ENCODE results near the gene PTPRN2.
"Not testable (repeated sequence)": the region's sequence is repeated elsewhere in the genome, so short reads cannot be mapped to it uniquely, and the experiment has no call there.

Gene PTPRN2

DNA sequence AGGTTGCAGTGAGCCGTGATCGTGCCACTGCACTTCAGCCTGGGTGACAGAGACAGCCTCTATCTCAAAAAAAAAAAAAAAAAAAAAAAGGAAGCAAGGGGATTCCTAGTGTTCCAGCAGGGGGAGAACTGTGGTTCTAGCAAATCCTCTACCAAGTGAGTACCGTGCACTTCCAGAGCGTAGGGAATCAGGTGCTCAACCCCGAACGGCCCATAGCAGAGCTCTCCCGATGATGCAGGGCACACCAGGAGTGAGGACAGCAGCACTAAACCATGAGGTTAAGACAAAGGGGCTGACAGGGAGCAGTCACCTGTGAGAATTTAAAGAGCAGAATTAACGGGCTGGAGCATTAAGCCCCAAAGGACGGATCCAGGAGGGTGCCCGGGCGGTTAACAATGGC lies 173.6 kb downstream of the PTPRN2 start:
- peak; percentile 96 for DNase-seq

DNA sequence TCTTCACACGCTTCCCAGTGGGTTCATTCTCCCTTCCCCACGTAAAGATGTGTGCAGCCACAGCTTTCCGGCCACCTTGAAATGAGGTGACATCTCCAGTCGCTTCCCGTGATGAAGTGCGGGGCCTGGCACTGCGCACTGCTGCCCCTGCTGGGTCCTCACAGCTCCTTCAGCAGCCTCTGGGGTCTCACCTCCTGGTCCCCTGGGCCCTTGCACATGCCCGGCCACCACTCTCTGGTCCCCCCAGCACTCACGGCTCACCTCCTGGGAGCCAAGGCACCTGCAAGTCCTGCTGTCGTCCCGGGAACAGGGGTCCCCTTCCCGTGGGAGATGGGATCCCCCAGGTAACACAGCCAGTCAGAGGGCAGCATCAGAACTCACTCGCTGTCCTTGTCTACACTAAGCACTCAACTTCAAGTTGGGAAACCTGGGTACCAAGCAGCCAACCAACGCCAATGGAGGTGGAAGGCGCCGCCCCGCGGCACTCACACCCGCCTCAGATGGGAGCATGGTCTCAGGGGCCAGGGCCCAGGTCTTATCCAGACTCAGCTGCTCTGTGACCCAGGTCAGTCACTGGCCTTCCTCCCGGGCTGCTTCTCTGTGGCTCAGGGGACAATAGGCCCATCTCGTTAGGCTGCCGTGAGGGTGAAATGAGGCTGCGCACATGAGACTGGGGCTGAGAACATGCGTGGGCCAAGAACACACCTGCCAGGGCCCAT lies 176.2 kb downstream of the PTPRN2 start:
- DNase-seq, result no peak

DNA sequence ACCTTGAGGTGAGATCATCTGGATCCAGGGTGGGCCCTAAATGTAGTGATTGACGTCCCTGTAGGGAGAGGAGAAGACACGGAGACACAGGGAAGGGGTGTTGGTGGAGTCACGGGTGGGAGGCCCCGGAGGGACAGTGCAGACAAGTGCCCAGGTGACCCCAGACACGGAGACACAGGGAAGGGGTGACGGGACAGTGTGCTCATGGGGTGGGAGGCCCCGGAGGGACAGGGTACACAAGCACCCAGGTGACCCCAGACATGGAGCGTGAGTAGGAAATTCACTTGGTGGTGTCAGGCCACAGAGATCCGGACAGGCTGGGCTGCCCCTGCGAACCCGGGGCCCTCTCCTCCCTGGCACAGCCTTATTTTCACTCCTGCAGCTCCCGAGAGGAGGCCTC lies 176.9 kb downstream of the PTPRN2 start:
- no peak for DNase-seq

DNA sequence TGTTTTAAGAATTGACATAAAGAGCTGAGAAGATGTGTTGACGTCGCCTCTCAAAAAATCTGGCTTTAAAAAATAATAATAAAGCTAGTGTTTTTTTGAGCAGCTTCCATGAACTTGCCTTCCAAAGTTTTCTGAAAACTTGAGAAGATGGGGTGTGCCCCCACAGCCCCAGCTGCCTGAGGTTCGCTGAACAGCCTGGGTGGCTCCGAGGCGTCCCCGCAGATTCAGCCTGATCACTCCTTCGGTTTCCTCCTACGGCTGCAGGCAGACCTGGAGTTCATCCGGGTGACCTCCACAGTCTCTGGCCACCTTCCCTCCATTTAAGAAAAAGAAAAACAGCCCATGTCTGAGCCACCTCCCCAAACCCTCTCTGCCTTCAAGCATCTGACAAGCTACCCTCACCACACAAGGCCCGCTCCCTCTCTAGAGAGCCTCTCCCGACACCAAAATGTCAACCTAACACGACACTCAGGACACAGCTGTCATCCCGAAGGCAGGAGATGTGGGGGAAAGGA lies 177.8 kb downstream of the PTPRN2 start:
- no peak for DNase-seq

DNA sequence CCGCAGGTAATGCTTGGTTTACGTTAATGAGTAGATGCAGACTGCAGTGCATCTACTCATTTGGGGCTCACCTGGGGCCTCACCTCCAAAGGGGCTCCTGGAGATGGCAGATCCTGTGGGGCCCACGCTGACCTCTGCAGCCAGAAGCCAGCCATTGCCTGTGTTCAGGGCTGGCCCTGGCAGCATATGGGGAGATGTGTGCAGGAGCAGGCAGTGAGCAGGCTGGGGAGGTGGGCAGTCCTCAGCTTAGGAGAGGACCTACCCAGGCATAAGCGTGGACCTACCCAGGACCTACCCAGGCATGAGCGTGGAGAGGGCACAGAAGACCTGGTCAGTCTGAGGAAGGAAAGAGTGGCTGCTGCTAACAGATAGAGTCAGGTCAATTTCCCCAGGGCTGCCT lies 178.5 kb downstream of the PTPRN2 start:
- DNase-seq, result no peak

DNA sequence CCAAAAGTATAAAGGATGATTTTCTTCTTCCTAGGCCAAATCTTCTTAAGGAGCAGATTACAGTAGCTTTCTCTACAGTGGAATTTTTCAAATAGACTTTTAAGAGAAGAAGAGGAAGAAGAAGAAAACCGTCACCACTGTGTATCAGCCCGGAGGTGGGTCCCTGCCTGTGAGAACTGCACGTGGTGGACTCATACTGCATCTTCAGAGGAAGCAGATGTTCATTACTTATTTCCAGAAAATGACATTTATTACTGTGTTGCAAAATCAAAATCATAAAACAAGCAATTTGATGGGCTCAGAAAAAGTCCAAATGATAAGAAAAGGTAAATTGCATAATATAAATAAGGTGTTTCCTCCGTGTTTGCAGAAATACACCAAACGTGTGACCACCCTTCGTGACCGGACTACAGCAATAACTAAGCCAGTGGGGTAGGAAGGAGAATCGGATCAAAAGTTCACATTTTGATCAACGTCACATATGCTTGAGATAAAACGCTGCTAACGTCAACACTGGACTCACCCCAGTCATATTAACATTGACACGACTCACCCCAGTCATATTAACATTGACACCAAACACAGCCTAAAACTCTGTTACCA lies 179.2 kb downstream of the PTPRN2 start:
- no peak for DNase-seq

DNA sequence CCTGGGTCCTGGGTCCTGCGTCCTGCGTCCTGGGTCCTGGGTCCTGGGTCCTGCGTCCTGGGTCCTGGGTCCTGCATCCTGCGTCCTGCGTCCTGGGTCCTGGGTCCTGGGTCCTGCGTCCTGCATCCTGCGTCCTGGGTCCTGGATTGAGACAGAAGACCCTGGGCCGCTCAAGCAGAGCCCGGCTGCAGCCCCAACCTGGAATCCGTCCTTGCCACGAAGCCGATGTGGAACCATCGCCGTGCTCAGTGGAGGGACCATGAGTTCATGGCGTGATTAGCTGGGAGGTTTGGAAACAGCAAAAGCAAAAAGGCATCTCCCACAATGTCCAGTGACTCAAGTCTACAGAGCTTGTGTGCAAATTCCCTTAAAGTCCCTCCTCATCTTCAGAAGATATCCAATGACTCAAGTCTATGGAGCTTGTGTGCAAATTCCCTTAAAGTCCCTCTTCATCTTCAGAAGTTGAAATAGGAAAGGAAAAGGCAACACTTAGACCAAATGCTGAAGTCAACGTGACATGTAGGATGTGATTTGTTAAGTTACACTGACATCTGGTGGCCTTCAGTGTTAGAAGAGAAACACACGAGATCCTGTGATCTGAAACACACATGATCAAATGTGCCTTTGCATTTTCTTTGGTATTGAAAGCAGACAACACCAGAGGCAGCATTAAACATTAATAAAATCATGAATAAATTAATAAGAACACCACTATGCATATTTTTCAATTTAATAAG lies 179.9 kb downstream of the PTPRN2 start:
- DNase-seq, result peak; percentile 74

DNA sequence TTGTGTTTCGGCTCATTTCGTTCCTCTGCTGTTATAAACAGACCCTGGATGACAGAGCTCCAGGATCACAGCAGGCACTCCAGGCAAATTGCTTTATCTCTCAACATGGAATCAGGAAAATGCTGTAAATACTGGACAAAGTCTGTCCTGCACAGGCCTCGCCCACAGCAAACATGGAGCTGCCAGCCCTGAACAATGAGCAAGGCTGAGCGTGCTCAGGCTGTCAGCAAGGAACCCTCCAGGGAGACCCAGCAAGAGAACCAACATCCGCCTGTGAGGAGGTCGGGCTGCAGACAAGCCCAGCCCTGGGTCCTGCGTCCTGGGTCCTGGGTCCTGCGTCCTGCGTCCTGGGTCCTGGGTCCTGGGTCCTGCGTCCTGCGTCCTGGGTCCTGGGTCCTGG lies 180.8 kb downstream of the PTPRN2 start:
- no peak for DNase-seq

DNA sequence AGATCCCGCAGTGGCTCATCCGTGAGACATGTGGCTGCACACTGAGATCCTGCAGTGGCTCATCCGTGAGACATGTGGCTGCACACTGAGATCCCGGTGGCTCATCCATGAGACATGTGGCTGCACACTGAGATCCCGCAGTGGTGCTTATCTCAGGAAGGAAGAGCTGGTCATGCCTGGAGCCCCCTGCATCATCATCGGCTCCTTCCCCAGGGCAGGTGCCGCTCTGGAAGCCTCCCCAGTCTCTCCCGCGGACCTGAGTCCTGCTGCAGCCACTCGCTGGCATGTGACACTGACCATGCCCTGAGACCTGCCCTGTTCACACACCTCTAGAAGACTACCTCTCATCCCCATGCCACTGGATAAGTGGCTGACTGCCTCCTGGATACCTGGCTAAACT lies 181.3 kb downstream of the PTPRN2 start:
- DNase-seq, result no peak

DNA sequence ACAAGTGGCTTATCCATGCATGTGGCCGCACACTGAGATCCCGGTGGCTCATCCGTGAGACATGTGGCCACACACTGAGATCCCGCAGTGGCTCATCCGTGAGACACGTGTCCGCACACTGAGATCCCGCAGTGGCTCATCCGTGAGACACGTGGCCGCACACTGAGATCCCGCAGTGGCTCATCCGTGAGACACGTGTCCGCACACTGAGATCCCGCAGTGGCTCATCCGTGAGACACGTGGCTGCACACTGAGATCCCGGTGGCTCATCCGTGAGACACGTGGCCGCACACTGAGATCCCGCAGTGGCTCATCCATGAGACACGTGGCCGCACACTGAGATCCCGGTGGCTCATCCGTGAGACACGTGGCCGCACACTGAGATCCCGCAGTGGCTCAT lies 181.9 kb downstream of the PTPRN2 start:
- not testable (repeated sequence) for DNase-seq

DNA sequence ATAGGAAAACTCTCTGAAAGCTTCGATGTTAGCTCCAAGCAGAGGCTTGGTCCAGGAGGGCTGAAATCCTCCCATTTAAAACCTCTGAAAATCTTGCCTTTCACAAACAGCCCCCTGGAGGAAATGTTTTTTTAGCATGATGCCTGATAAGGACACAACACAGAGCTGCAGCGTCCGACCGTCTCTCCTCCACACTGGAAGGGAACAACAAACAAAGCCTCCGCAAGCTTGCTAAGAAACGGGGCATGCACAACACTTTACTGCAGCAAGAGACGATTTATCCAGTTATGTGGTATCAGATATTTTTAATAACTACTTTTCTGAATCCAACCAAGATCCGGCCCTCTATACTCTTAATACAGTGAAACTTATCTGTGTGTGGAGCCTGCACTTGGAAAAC lies 182.3 kb downstream of the PTPRN2 start:
- no peak for DNase-seq

DNA sequence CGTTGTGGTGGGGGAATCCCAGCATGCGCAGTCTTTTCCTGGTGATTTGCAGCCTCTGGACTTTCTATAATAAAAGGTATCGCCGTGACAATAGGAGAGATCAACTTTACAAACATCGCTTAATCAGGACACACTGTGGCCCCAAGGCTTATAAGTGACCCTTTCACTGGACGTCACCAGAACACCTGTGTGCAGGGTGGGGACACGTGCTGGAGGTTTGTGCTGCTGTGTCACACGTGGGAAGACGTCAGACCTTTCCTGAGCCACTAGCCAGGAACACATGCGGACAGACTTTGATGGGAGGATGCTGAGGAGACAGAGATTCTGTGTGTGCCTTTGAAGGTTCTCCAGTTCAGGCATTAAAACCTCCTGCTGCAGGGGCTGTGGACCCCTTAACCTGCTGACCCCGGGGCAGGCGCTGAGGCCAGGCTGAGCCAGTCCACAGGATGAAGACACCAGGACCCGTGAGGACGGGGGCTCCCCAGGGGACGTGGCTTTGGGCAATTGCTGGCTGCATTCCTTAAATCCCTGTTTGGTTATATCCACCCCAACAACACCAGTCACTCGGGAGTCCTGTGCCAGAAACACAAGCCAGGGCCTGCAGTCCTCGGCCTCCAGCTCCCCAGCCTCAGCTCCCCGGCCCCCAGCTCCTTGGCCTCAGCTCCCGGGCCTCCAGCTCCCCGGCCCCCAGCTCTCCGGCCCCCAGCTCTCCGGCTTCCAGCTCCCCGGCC lies 183.4 kb downstream of the PTPRN2 start:
- DNase-seq, result no peak

DNA sequence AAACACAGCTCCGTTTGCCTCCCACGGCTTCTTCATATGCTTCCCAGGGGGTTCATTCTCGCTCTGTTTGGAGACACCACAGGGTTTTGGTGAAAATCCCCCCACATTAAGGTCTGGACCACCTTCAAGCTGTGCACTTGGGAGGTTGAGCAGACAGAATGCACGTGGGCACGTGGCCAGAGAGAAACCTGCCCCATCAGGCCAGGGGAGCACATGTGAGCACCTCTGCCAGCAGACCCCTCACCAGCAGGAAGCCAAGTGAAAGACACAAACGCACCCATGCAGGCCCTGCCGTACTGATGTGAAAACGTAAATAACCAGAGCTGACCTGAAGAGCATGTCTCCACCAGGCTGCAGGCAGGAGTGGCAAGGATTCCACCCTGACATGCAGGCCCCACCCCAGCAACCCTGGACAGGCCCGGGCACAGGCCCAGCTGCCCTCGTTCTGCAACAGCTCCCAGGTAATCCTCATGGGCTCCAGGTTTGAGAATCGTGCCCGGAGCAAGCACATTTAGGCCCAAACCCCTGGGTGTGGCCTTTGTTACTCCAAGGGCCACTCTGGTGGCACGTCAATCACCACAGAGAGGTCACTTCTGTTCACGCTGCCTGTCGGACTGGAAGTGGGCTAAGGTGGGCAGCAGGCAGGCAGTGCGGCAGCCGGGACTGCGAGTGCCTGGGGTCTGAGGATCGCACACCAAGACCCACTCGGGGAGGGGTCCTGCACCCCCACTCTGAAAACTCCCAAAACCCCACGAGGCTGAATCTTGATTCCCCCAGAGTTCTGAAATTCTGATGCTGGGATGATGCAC lies 184.4 kb downstream of the PTPRN2 start:
- no peak for DNase-seq

DNA sequence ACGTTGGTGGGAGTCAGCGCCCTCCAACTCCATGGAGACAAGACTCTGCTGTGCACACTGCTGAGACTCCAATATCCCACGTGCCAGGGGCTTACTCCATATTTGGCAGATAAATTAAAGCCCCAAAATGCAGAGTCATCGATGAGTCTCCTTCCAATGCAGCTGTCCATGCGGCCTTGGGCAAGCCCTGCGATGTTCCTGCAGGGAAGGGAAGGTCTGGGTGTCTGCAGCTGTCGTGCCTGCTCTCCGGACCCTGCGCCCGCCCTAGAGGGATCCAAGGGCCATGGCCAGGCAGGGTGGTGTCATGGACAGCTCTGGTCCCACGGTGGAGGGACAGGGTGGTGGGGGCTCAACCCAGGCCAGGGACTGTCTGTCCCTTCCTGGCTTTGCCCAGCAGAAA lies 185.2 kb downstream of the PTPRN2 start:
- no peak for DNase-seq

DNA sequence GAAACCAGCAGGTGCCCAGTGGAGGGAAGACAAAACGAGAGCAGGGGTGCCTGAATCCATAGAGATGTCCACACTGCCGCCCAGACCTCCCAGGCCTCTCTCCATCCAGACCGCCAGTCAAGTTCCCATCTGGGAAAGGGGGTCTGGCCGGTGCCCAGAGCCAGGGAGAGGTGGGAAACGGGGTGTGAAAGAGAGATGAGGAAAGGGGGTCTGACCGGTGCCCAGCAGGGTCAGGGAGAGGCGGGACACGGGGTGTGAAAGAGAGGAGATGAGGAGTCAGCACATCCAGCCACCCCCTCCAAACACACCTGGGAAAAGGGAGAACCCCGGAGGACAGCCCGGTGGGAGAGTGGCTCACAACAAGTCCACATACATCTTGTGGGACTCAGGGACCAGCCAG lies 185.8 kb downstream of the PTPRN2 start:
- no peak for DNase-seq

DNA sequence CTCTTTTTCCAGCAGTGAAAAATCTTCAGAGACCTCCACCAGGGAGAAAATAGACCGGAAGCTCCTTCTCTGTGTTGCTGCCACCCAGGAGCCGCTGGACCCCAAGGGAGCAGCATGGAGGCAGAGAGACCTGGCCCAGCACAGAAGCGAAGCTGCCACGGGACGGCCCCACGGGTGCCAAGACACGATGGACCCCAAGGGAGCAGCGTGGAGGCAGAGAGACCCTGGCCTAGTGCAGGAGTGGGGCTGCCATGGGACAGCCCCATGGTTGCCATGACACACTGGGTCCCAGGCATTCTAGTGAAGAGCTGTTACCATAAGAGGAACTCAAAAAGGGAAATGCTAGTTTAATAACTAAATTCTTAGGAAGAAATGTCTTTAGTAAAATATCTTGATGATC lies 186.3 kb downstream of the PTPRN2 start:
- no peak for DNase-seq

DNA sequence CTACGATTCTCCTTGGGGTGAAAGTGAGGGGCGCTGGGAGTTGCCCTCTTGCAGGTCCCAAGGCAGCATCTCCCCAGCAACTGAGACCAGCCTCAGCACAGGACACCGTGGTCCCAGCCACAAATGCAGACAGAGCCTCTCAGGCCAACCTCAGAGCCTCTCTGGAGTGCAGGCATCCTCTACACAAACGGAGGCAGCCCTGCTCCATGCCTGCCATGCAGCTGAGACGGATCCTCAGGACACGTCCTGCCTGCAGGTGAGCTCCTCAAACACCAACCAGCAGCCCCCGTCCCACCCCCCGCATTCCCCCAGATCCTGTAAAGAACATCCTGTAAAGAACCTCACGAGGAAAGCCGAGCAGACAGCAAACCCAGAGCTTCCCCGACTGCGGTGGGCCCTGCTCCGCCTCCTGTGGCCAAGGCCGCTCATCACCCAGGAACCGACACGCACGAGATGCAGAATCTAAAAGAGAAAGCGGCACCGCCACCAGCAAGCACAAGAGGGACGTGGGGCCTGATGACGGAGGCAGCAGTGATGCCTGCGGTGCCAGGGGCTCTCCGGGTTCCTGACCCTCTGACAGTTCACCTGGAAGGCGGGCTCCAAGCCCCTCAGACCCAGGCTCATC lies 186.9 kb downstream of the PTPRN2 start:
- no peak for DNase-seq

DNA sequence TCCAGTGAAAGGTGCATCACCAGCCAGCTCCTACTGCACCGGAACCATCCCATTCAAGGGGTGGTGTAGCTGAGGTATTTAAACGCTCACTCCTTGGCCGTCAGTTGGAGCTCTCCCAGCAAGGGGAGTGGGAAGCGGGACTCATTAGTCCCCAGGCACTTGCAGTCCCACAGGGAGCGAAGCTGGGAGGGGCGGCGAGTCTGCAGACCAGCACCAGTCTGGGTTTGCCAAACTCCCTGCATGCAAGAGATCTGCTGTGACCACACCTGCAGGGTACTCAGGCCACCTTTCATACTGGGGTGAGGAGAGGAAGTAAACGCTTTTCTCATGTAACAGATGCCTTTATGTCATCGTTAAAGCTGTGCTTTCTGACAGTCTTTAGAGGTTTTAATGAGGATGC lies 187.9 kb downstream of the PTPRN2 start:
- no peak for DNase-seq

DNA sequence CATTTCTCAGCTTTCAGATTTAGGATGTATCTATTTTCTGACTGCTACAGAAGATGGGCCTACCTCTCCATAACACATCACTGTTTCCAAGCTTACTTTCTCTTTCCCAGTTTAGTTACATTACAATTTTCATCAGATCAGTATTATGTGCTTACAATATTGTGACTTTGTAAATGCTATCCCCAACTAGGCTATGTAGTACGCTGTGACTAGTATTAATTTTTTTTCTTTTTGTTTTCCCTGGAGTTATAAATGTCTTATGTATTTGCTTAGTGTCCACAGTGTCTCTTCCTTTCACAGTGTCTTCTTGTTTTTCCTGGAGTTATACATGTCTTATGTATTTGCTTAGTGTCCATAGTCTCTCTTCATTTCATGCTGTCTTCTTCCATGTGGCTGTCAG lies 188.9 kb downstream of the PTPRN2 start:
- no peak for DNase-seq

DNA sequence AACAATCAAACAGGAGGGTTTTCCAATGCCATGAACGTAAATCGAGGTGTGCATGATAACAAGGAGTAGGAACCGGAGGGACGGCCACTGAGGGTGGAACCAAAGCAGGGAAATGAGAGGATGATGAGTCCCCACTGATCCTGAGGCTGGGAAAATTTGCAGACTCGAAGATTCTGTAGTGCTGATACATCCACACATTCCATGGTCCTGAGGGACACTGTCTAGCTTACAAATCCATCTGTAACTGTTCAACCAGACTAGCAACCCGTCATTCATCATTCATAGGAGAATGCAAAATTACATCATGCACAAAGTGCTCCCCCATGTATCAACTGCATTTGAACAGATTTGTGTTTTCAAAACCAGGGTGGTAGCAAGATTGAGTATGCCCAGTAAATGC lies 189.7 kb downstream of the PTPRN2 start:
- no peak for DNase-seq

DNA sequence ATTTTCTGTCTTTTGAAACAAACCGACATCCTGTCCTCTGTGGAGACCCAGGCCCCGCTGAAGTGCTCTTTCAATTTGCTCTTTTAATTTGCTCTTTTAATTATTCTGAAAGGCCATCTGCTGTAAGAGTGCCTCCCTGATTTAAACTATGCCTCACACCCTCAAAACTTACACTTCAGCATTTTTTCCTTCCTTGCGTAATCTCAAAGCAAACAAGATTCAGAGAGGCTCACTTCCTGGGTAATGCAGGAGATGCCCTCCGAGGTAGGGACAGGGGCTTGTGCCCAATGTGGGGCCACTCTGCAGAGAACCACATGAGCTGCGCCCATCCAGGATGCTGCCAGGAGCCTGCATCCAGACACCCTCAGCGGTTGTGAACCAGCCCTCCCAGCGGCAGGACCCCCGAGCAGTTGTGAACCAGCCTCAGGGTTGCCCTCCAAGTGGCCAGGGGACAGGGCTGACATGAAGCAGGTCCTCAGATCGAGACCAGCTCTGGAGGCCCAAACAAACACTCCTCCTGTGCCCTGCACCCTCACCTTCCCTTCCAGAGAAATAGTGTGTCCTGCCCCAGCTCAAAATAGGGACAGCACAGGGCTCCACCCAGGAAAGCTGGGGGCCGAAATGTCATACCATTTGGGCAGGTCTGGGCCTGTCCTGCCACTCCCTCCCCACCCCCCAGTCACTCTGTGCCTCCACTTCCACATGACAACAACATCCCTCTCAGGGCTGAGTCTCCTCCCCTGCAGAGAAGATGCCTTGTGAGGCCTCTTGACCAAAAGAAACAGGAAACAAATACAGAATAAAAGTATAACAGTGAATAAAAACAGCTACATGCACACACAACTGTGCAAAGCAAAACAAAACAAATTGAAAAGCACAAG lies 190.4 kb downstream of the PTPRN2 start:
- no peak for DNase-seq
